Liver (tissue), 9 donors: ENCODE results near the gene BNIP1. TPM values are rescaled to one million over a fixed set of nuclear protein-coding genes. Genes with fewer than 3 reads are reported as not detected.
A peak's percentile ranks its signal among the peaks of the same experiment; 100 is the strongest.
"Not testable (repeated sequence)": the region's sequence is repeated elsewhere in the genome, so short reads cannot be mapped to it uniquely, and the experiment has no call there.

Experiments
- DNase-seq: peaks from one replicate; pipeline ENCODE4 v3.0.0-alpha.2; 2017; ENCODE audit warnings: low spot score
- H3K27ac ChIP-seq, 2 donors: one replicate each; pipeline ENCODE4 v1.7.0; 2013; ENCODE audit warnings: inconsistent platforms in 2 of 2, low read length in 2 of 2, control low read depth in 1 of 2, low read depth in 1 of 2, mild to moderate bottlenecking in 1 of 2
- H3K27me3 ChIP-seq, 4 donors: one replicate each; pipeline versions ENCODE4 v1.6.1 to v1.7.0; 2013; ENCODE audit warnings: low read length in 3 of 4, inconsistent platforms in 1 of 4, mild to moderate bottlenecking in 1 of 4, moderate library complexity in 1 of 4; ENCODE audit not compliant: control insufficient read depth in 4 of 4, insufficient read depth in 4 of 4
- H3K36me3 ChIP-seq, 4 donors: one replicate each; pipeline versions ENCODE4 v1.6.1 to v1.7.0; 2013; ENCODE audit warnings: low read length in 3 of 4, mild to moderate bottlenecking in 3 of 4, low read depth in 1 of 4, moderate library complexity in 1 of 4; ENCODE audit not compliant: control insufficient read depth in 4 of 4, insufficient read depth in 3 of 4
- H3K4me1 ChIP-seq, 4 donors: one replicate each; pipeline versions ENCODE4 v1.6.1 to v1.7.0; 2013; ENCODE audit warnings: low read length in 3 of 4, mild to moderate bottlenecking in 3 of 4, moderate library complexity in 1 of 4; ENCODE audit not compliant: control insufficient read depth in 4 of 4, insufficient read depth in 4 of 4
- H3K4me3 ChIP-seq, 3 donors: one replicate each; pipeline versions ENCODE4 v1.6.1 to v1.7.0; 2013; ENCODE audit warnings: low read length in 3 of 3, control low read depth in 1 of 3, low read depth in 1 of 3, mild to moderate bottlenecking in 1 of 3
- H3K9ac ChIP-seq, 2 donors: one replicate each; pipeline ENCODE4 v1.7.0; 2013; ENCODE audit warnings: low read length in 2 of 2, mild to moderate bottlenecking in 2 of 2, moderate library complexity in 2 of 2, control low read depth in 1 of 2, low read depth in 1 of 2
- H3K9me3 ChIP-seq, 4 donors: one replicate each; pipeline versions ENCODE4 v1.6.1 to v1.7.0; 2013; ENCODE audit warnings: low read length in 3 of 4; ENCODE audit not compliant: control insufficient read depth in 4 of 4
- CTCF ChIP-seq: fragments of 150-350 bp; IDR thresholded peaks from 2 replicates; pipeline ENCODE4 v1.5.1; 2017; ENCODE audit warnings: improper control_type of control experiment, low read depth, low read length; ENCODE audit not compliant: missing input control
- EGR1 ChIP-seq, 2 donors: IDR thresholded peaks; 2 replicates each; pipeline ENCODE4 v1.6.1; 2016 to 2018; ENCODE audit warnings: antibody characterized with exemption in 2 of 2, low read depth in 2 of 2
- FOXA1 ChIP-seq: IDR thresholded peaks from 2 replicates; pipeline ENCODE4 v1.6.1; 2016; ENCODE audit warnings: antibody characterized with exemption
- FOXA2 ChIP-seq: IDR thresholded peaks from 2 replicates; pipeline ENCODE4 v1.6.1; 2016; ENCODE audit warnings: antibody characterized with exemption
- GABPA ChIP-seq, 2 donors: IDR thresholded peaks in 1 of 2; conservative IDR thresholded peaks in 1 of 2; 2 replicates each; pipeline ENCODE4 v1.6.1; 2016; ENCODE audit warnings: antibody characterized with exemption in 2 of 2, mild to moderate bottlenecking in 1 of 2, moderate library complexity in 1 of 2
- HNF4A ChIP-seq, 2 donors: conservative IDR thresholded peaks; 2 replicates each; pipeline ENCODE4 v1.6.1; 2016; ENCODE audit warnings: antibody characterized with exemption in 2 of 2, mild to moderate bottlenecking in 2 of 2
- HNF4G ChIP-seq: IDR thresholded peaks from 2 replicates; pipeline ENCODE4 v1.6.1; 2016; ENCODE audit warnings: antibody characterized with exemption
- JUND ChIP-seq, 2 donors: IDR thresholded peaks; 2 replicates each; pipeline ENCODE4 v1.6.1; 2016; ENCODE audit warnings: antibody characterized with exemption in 2 of 2
- NR2F2 ChIP-seq: IDR thresholded peaks from 2 replicates; pipeline ENCODE4 v1.6.1; 2016; ENCODE audit warnings: antibody characterized with exemption
- RAD21 ChIP-seq, 2 donors: IDR thresholded peaks; 2 replicates each; pipeline ENCODE4 v1.6.1; 2016; ENCODE audit warnings: antibody characterized with exemption in 2 of 2, mild to moderate bottlenecking in 2 of 2
- RXRA ChIP-seq, 2 donors: IDR thresholded peaks; 2 replicates each; pipeline ENCODE4 v1.6.1; 2017 to 2018; ENCODE audit warnings: antibody characterized with exemption in 2 of 2, mild to moderate bottlenecking in 1 of 2
- SP1 ChIP-seq: IDR thresholded peaks from 2 replicates; pipeline ENCODE4 v1.6.1; 2018; ENCODE audit warnings: antibody characterized with exemption, mild to moderate bottlenecking
- TAF1 ChIP-seq: conservative IDR thresholded peaks from 2 replicates; pipeline ENCODE4 v1.6.1; 2016; ENCODE audit warnings: antibody characterized with exemption, mild to moderate bottlenecking
- YY1 ChIP-seq: IDR thresholded peaks from 2 replicates; pipeline ENCODE4 v1.6.1; 2016; ENCODE audit warnings: antibody characterized with exemption, mild to moderate bottlenecking
- ZBTB33 ChIP-seq: IDR thresholded peaks from 2 replicates; pipeline ENCODE4 v1.6.1; 2016; ENCODE audit warnings: antibody characterized with exemption
- WGBS: extraction: QIAGEN DNeasy Blood & Tissue Kit; methylation state at CpG from one replicate; pipeline ENCODE4 v1.1.7; 2013; 5-methylcytosine and 5-hydroxymethylcytosine counted together
- polyA plus RNA-seq, 2 donors: library from polyadenylated mRNA; stranded (reverse) in 1 of 2; unstranded in 1 of 2; fragments of 200-250 nt in 1 of 2; fragments of >200 nt in 1 of 2; fragmentation: Nextera tagmentation in 1 of 2; extraction: Ambion mirVana in 1 of 2; gene quantifications; one replicate each; pipeline versions ENCODE4 v1.2.1 to v1.2.3, GENCODE V29; 2013 to 2015
- total RNA-seq, 2 donors: library from RNA; depleted of rRNA; stranded (reverse); fragments of >200 nt; gene quantifications; one replicate each; pipeline ENCODE4 v1.2.3, GENCODE V29; 2014
- TF ChIP-seq, protein P1 (sequence below): IDR thresholded peaks from 2 replicates; pipeline ENCODE4 v1.6.1; 2016; ENCODE audit warnings: antibody characterized with exemption
- TF ChIP-seq, protein P2 (sequence below): IDR thresholded peaks from 2 replicates; pipeline ENCODE4 v1.6.1; 2016; ENCODE audit warnings: antibody characterized with exemption
- donor health status: healthy.
- donor health status: healthy.
- donor health status: healthy.
- donor health status: healthy.
- donor health status: healthy.

BNIP1 gene
- total and polyA plus RNA-seq, 4 donors: 4.8 to 6.9 (median 5.3) TPM

- Histone ChIP-seq H3K9ac (peak overlapping the region in 1 of 2 donors; percentile 22), H3K27me3 (no peaks in the 10 kb centered on the region), H3K4me3 (no peak overlapping the region), H3K27ac (no peak overlapping the region), H3K9me3 (no peaks in the 10 kb centered on the region), H3K36me3 (peaks cover 1 to 19% (median 14%) of the 10 kb centered on the region in 4 donors), H3K4me1 (peaks cover 0 to 4% (median 1%) of the 10 kb centered on the region in 4 donors)
- no peak for TF ChIP-seq GABPA (IDR thresholded peaks at IDR 0.05 in 1 of 2, conservative IDR thresholded peaks at IDR 0.05 in 1 of 2)
- peak; percentile 25 to 46 for TF ChIP-seq RAD21 (IDR thresholded peaks at IDR 0.05)
- no peak for TF ChIP-seq ZBTB33
- TF ChIP-seq SP1: peak; percentile 29
- TF ChIP-seq NR2F2: no peak
- TF ChIP-seq RXRA (IDR thresholded peaks at IDR 0.05): peak; percentile 44 to 49
- TF ChIP-seq, protein P1, sequence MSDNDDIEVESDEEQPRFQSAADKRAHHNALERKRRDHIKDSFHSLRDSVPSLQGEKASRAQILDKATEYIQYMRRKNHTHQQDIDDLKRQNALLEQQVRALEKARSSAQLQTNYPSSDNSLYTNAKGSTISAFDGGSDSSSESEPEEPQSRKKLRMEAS: peak; percentile 27
- no peak for TF ChIP-seq JUND (IDR thresholded peaks at IDR 0.05)
- peak; percentile 72 to 73 for TF ChIP-seq HNF4A (conservative IDR thresholded peaks at IDR 0.05)
- no peak for TF ChIP-seq FOXA1
- peak; percentile 21 for TF ChIP-seq HNF4G
- DNase-seq: no peak
- WGBS: 61% methylated on average over 3 of the region's 3 CpGs
Observed at GRCh38 chr5:173123416-173123815, 20.9 kb upstream of the BNIP1 start.

- not testable (repeated sequence) for H3K9ac ChIP-seq, H3K4me3 ChIP-seq, H3K9me3 ChIP-seq, H3K4me1 ChIP-seq, H3K27ac ChIP-seq, H3K27me3 ChIP-seq, DNase-seq
- peaks cover 0 to 14% (median 7%) of the 10 kb centered on the region in 4 donors for H3K36me3 ChIP-seq
- 97% methylated on average over 6 of the region's 6 CpGs for WGBS
Observed at GRCh38 chr5:173132166-173132565, 12.2 kb upstream of the BNIP1 start.

- Histone ChIP-seq H3K4me1 (peaks cover 0 to 3% (median 0%) of the 10 kb centered on the region in 4 donors), H3K9ac (no peak overlapping the region), H3K27ac (no peak overlapping the region), H3K27me3 (no peaks in the 10 kb centered on the region), H3K36me3 (peaks cover 0 to 6% (median 2%) of the 10 kb centered on the region in 4 donors), H3K9me3 (no peaks in the 10 kb centered on the region), H3K4me3 (no peak overlapping the region)
- no peak for DNase-seq
- 94% methylated on average over 3 of the region's 3 CpGs for WGBS
- TF ChIP-seq FOXA2 (no peak), NR2F2 (no peak), TAF1 (no peak), YY1 (no peak), EGR1 (IDR thresholded peaks at IDR 0.05; ENCODE audit: low read depth in 2 of 2) (no peak), GABPA (IDR thresholded peaks at IDR 0.05 in 1 of 2, conservative IDR thresholded peaks at IDR 0.05 in 1 of 2) (no peak), CTCF (no peak), SP1 (no peak), HNF4G (no peak), RXRA (IDR thresholded peaks at IDR 0.05) (no peak), HNF4A (conservative IDR thresholded peaks at IDR 0.05) (no peak)
- TF ChIP-seq, protein P1: no peak
- TF ChIP-seq, protein P2, sequence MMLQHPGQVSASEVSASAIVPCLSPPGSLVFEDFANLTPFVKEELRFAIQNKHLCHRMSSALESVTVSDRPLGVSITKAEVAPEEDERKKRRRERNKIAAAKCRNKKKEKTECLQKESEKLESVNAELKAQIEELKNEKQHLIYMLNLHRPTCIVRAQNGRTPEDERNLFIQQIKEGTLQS: no peak
Observed at GRCh38 chr5:173138707-173139106, 5.6 kb upstream of the BNIP1 start.
